GM10266 (cell line): ENCODE measurements around the gene EFNA2.

Experiments
- DNase-seq: peaks from one replicate; pipeline ENCODE4 v3.0.0; 2012; ENCODE audit errors: extremely low spot score
- CTCF ChIP-seq: IDR thresholded peaks from 2 replicates; pipeline ENCODE4 v1.5.1; 2012; ENCODE audit warnings: mild to moderate bottlenecking, low read depth; ENCODE audit not compliant: control insufficient read depth, insufficient read depth; ENCODE audit errors: missing control alignments

Gene EFNA2

GRCh38 chr19:1285737-1286360 is at the start of gene EFNA2:
Gene EFNA2 (plus strand): TSS chr19:1285873. CDS start chr19:1286169, 296 bp downstream.
- no peak for TF ChIP-seq CTCF
- no peak for DNase-seq

GRCh38 chr19:1236576-1236975 is 49.1 kb upstream of the EFNA2 start:
- TF ChIP-seq CTCF: no peak
- DNase-seq: no peak

GRCh38 chr19:1237027-1237659 is 48.5 kb upstream of the EFNA2 start:
- no peak for TF ChIP-seq CTCF
- no peak for DNase-seq

- DNase-seq: peak; percentile 81
- TF ChIP-seq CTCF: no peak
Measured at GRCh38 chr19:1237754-1238368, 47.8 kb upstream of the EFNA2 start, which contains the start of gene CBARP. Gene CBARP (minus strand): TSS chr19:1238005. CDS start chr19:1236100, 1,905 bp downstream.

- no peak for TF ChIP-seq CTCF
Measured at GRCh38 chr19:1238369-1239303, 47.0 kb upstream of the EFNA2 start.

GRCh38 chr19:1239420-1239795 is 46.3 kb upstream of the EFNA2 start:
- no peak for TF ChIP-seq CTCF
- no peak for DNase-seq

More at GRCh38 chr19:1238369-1239303, 47.0 kb upstream of the EFNA2 start:
- no peak for DNase-seq
